GDM1 (cell line): Measurements from ENCODE around the gene DUSP5.

Experiments used
- DNase-seq: peaks from one replicate; lab custom pipeline; 2025; lab: John Stamatoyannopoulos, UW

DUSP5 gene

GRCh38 chr10:110481919-110482318, 15.8 kb upstream of the DUSP5 start:
- DNase-seq, result no peak

- DNase-seq, result no peak
Observed at GRCh38 chr10:110483633-110484032, 14.1 kb upstream of the DUSP5 start.

- no peak for DNase-seq
Observed at GRCh38 chr10:110485541-110485940, 12.2 kb upstream of the DUSP5 start.

- DNase-seq, result no peak
Observed at GRCh38 chr10:110486680-110487410, 10.9 kb upstream of the DUSP5 start.

- DNase-seq, result no peak
Observed at GRCh38 chr10:110487411-110488331, 10.0 kb upstream of the DUSP5 start.

- DNase-seq, result no peak
Observed at GRCh38 chr10:110488332-110488681, 9.4 kb upstream of the DUSP5 start.

GRCh38 chr10:110488940-110489339, 8.8 kb upstream of the DUSP5 start:
- no peak for DNase-seq

GRCh38 chr10:110490640-110491039, 7.1 kb upstream of the DUSP5 start:
- DNase-seq, result no peak

- DNase-seq, result no peak
Observed at GRCh38 chr10:110491346-110491745, 6.4 kb upstream of the DUSP5 start.

- DNase-seq, result no peak
Observed at GRCh38 chr10:110492069-110492822, 5.5 kb upstream of the DUSP5 start.

- DNase-seq, result no peak
Observed at GRCh38 chr10:110493832-110494426, 3.8 kb upstream of the DUSP5 start.

GRCh38 chr10:110494532-110494931, 3.2 kb upstream of the DUSP5 start:
- DNase-seq, result no peak

GRCh38 chr10:110495731-110496552, 1.8 kb upstream of the DUSP5 start:
- DNase-seq, result no peak

GRCh38 chr10:110496553-110497437, 912 bp upstream of the DUSP5 start:
- no peak for DNase-seq

- peak; percentile 53 for DNase-seq
Observed at GRCh38 chr10:110498087-110498981, 627 bp downstream of the DUSP5 start.

GRCh38 chr10:110498982-110499795, 1.5 kb downstream of the DUSP5 start:
- no peak for DNase-seq

- DNase-seq, result no peak
Observed at GRCh38 chr10:110499796-110500514, 2.2 kb downstream of the DUSP5 start.

- DNase-seq, result no peak
Observed at GRCh38 chr10:110500515-110500905, 2.8 kb downstream of the DUSP5 start.
